H1 (cell line): Measurements from ENCODE around the gene SPTB. TPM values are rescaled to one million over a fixed set of nuclear protein-coding genes. Genes with fewer than 3 reads are reported as not detected.

ENCODE experiments used
- BRCA1 ChIP-seq: IDR thresholded peaks from 2 replicates; pipeline ENCODE4 v1.6.1; 2012; ENCODE audit warnings: low read depth, low read length, improper control_type of control experiment
- RNF2 ChIP-seq: fragments of 200-900, 300-1000 bp; sonication (generic); IDR thresholded peaks from 2 replicates; pipeline ENCODE4 v1.7.1; 2016; ENCODE audit warnings: borderline replicate concordance, low read depth, mild to moderate bottlenecking, antibody characterized with exemption, low read length; ENCODE audit not compliant: poor library complexity, severe bottlenecking; ENCODE audit errors: missing control alignments
- polyA plus RNA-seq, 7 experiments: library from polyadenylated mRNA; depleted of rRNA in 3 of 7; stranded (reverse) in 5 of 7; unstranded in 2 of 7; fragments of >200 nt in 5 of 7; fragments of 200-250 nt in 2 of 7; gene quantifications; 1 replicate in 5 of 7; 2 replicates in 1 of 7; 4 replicates in 1 of 7; pipeline versions ENCODE4 v1.2.1 to v1.2.3, GENCODE V29; 2011 to 2013; ENCODE audit warnings: missing spikeins in 2 of 7, mixed read lengths in 2 of 7
- total RNA-seq: library from RNA; stranded (reverse); fragmentation: NEBNext Ultra II Directional; extraction: Animal tissue kit (Norgen Biotek cat#: 25700); gene quantifications from 2 replicates; pipeline ENCODE4 v1.2.1, GENCODE V29; 2021

The SPTB gene
- total and polyA plus RNA-seq, 2 of the 8 experiments (the other 6 are each of a cell fraction or from before 2014, with no cell fraction given): 0.30 to 2.4 TPM

- TF ChIP-seq RNF2 (no peak), BRCA1 (no peak)
These were observed 54.2 kb downstream of the SPTB start (continued) for GRCh38 chr14:64825509-64825908.
